ENCODE results near the gene R3HCC1L.

DNA sequence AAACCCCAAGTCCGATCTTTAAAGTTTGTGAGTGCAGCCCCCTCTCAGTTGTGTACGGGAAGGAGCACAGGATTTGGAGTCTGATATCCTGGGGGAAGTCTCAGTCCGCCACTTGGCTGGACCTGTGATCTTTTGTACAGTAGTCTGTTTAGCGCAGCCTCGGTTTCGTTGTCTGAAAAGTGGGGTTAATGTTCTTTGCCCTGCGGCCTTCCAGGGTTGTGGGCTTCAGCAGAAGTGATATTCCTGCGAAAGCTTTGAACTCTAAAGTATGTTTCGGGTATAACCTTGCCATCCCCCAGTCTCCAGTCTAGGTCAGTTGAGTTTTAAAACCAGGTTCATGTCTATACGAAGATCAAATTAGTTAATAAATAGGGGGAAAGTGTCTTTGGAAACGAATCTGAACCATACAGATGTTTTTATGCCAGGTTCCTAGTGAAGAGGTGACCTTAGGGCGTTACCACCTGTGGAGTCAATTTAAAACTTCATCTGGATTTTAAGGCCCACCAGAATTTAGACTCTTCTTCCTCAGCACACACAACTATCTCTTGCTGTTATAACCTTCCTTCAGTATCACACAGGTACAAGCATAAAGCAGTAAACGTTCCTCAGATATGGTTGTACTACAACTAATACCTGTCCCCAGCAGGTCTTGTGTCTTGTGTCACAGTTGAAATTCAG lies 904 bp downstream of the R3HCC1L start:
- TF ChIP-seq, protein P1, sequence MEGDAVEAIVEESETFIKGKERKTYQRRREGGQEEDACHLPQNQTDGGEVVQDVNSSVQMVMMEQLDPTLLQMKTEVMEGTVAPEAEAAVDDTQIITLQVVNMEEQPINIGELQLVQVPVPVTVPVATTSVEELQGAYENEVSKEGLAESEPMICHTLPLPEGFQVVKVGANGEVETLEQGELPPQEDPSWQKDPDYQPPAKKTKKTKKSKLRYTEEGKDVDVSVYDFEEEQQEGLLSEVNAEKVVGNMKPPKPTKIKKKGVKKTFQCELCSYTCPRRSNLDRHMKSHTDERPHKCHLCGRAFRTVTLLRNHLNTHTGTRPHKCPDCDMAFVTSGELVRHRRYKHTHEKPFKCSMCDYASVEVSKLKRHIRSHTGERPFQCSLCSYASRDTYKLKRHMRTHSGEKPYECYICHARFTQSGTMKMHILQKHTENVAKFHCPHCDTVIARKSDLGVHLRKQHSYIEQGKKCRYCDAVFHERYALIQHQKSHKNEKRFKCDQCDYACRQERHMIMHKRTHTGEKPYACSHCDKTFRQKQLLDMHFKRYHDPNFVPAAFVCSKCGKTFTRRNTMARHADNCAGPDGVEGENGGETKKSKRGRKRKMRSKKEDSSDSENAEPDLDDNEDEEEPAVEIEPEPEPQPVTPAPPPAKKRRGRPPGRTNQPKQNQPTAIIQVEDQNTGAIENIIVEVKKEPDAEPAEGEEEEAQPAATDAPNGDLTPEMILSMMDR (IDR thresholded peaks at IDR 0.05): no peak
- TF ChIP-seq SIN3A (IDR thresholded peaks at IDR 0.05; ENCODE audit: borderline replicate concordance, insufficient read depth, low read depth, low read length) (no peak), POLR2AphosphoS5 (IDR thresholded peaks at IDR 0.05; ENCODE audit: low read depth, low read length) (no peak)

Measured in Panc1 (cell line).